Bronchial epithelial cell (primary cell): ENCODE data around the gene CA10. TPM values are rescaled to one million over a fixed set of nuclear protein-coding genes. Genes with fewer than 3 reads are reported as not detected.

Experiments
- DNase-seq: peaks from one replicate; pipeline ENCODE4 v3.0.0-alpha.2; 2010; ENCODE audit warnings: low read depth
- FAIRE-seq: peaks from 2 replicates; lab custom pipeline; 2011; peaks lifted over from hg19 to GRCh38; lab: Jason Lieb, UNC
- H3K27me3 ChIP-seq: 2 replicates; pipeline ENCODE4 v1.5.1; 2011; ENCODE audit warnings: low read length; ENCODE audit not compliant: control insufficient read depth, insufficient read depth
- H3K36me3 ChIP-seq: 2 replicates; pipeline ENCODE4 v1.5.1; 2011; ENCODE audit warnings: low read length; ENCODE audit not compliant: control insufficient read depth, insufficient read depth
- H3K4me3 ChIP-seq: 2 replicates; pipeline ENCODE4 v1.5.1; 2011; ENCODE audit warnings: mild to moderate bottlenecking, low read depth, low read length, control low read depth
- total RNA-seq: library from RNA; depleted of rRNA; stranded (reverse); fragments of >200 nt; gene quantifications from 2 replicates; pipeline ENCODE4 v1.2.1, GENCODE V29; 2014
- TF ChIP-seq, protein P1 (sequence below): IDR thresholded peaks from 2 replicates; pipeline ENCODE4 v1.5.1; 2011; ENCODE audit warnings: mild to moderate bottlenecking, moderate library complexity, low read length, control low read depth, inconsistent platforms; ENCODE audit not compliant: insufficient read depth, severe bottlenecking

Gene CA10
- total RNA-seq, 1 donor from 2014 or later = not detected

DNA sequence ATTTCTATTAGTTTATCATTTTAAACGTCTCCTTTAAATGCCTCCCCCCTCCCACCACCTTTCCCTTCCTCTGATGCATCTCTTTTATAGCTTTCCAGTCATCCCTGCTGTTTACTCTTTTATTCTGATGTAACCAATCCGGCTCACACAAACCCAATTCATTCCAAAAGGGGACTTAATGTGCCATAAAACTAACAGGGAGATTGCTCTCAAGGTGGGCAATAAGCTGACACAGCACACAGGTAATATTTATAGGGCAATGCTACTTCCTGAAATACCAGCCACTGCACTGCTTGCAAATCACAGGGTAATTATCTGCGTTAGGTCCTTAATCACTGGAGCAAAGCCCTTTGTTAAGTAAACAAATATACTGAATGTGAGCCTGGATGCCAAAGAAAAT is 23.3 kb upstream of the CA10 start:
- no peaks in the 10 kb centered on the region for H3K27me3 ChIP-seq
- DNase-seq (no peak), FAIRE-seq (no peak)
- no peaks in the 10 kb centered on the region for H3K36me3 ChIP-seq
- TF ChIP-seq, protein P1, sequence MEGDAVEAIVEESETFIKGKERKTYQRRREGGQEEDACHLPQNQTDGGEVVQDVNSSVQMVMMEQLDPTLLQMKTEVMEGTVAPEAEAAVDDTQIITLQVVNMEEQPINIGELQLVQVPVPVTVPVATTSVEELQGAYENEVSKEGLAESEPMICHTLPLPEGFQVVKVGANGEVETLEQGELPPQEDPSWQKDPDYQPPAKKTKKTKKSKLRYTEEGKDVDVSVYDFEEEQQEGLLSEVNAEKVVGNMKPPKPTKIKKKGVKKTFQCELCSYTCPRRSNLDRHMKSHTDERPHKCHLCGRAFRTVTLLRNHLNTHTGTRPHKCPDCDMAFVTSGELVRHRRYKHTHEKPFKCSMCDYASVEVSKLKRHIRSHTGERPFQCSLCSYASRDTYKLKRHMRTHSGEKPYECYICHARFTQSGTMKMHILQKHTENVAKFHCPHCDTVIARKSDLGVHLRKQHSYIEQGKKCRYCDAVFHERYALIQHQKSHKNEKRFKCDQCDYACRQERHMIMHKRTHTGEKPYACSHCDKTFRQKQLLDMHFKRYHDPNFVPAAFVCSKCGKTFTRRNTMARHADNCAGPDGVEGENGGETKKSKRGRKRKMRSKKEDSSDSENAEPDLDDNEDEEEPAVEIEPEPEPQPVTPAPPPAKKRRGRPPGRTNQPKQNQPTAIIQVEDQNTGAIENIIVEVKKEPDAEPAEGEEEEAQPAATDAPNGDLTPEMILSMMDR = no peak
- no peak overlapping the region for H3K4me3 ChIP-seq

DNA sequence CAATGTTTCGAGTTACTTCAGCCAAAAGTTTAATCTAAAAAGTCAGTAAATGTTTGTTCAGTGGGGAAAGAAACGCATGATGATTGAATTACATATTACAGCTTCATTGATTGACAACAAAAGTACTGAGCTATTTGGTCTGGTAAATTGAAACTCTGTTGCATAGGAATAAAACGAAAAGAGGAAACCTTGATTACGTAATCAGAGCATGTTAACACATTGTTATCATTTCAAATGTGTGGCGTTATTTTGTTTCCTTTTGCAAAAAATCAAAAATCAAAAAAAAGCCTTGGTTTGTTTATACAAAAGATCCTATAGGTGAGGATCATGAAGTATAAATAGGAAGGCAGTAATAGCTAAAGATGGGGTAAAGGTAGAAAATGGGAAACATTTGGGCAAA is 19.5 kb upstream of the CA10 start:
- no peak for FAIRE-seq

DNA sequence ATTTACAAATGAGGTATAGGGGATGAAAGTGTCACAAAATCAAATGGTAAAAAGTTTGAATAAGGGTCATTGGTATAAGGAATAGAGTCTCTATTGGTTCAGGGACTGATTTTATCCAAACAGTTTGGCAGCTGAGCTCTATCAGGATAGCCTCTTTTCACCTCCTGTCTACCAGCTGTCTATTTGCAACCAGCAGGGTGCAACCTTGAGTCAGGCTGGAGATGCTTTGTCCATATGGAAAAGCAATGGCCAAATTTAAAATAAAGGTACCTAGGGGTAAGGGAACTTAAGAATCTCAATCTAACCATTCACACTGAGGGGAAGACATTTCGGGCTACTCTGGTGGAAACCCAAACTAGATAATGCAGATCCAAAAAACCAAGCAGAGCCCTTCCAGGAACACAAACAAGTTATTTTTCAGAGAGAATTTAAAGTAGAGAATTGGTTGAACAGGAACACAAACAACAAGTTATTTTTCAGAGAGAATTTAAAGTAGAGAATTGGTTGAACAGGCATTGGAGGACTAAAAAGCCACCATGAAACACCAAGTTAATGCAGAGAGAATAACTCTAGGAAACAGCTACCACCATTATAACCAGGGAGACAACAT is 12.6 kb upstream of the CA10 start:
- H3K27me3 ChIP-seq = no peaks in the 10 kb centered on the region
- no peaks in the 10 kb centered on the region for H3K36me3 ChIP-seq
- TF ChIP-seq, protein P1 = peak; percentile 79
- H3K4me3 ChIP-seq = no peak overlapping the region
- DNase-seq = peak; percentile 46
- no peak for FAIRE-seq

More for the DNA sequence above, 19.5 kb upstream of the CA10 start:
- peak; percentile 3 for DNase-seq
- H3K4me3 ChIP-seq = no peak overlapping the region
- H3K27me3 ChIP-seq = no peaks in the 10 kb centered on the region
- no peaks in the 10 kb centered on the region for H3K36me3 ChIP-seq
- TF ChIP-seq, protein P1 = no peak

DNA sequence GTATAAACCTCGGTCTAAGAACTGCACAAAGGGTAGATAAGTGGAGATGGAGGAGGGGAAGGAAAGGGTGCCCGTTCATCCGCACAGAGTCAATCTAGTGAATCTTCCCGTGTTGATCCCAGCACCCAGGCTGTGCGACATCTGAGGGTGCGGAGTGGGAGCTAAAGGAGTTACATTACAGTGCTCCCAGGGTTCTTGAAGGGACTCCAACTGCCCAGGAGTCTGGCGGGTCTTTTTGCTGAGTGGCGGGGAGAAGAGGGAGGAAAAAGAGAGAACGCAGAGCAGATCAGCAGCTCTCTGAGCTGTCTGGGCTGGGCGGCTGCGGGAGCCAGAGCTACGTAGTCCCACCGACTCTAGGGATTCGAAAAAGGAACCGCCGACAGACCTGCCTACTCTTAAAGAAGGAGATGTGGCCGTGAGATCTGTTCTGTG is 1.6 kb upstream of the CA10 start:
- H3K36me3 ChIP-seq = no peaks in the 10 kb centered on the region
- DNase-seq (no peak), FAIRE-seq (no peak)
- H3K27me3 ChIP-seq = peaks cover 29% of the 10 kb centered on the region
- H3K4me3 ChIP-seq = no peak overlapping the region
- TF ChIP-seq, protein P1 = no peak

DNA sequence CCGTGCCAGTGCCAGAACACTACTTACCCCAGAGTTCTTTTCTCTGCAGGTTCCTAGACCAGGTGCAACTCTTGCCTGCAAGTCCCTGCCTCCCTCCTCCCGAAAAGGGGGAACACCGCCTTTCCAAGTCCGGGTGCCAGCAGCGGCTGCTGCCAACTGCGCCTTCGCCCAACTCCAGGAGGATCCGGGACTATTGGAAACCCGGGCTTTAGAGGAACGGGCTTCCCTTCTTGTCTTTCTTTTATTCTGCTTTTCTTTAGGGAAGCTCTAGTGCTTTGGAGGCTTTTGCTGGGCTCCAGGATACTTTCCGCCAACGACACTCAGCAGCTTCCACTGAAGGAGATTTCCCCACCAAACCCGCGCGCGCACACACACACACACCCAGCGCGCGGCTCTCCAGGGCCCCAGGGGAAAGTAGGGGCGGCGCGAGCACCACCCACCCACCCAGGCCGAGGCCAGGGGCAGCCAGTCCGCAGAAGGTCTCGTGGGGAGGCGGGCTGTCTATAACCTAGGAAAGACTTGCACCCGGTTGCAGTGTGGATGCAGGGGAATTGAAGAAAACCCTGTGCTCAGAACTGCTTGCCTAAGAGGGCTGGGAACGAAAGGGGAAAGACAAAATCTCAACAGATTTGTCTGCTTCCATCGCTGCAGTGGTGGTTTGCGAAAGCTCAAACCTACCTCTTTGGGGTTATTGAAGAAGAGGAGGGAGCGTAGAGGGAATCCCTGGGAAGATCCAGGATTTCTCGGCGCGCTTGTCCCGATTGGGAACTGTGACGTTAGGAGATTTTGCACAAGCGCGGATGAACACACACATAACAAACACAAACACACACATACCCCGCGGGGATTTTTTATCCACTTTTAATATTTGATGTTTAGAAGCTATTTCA is 977 bp upstream of the CA10 start:
- DNase-seq (no peak), FAIRE-seq (no peak)
- Histone ChIP-seq H3K36me3 (no peaks in the 10 kb centered on the region), H3K4me3 (no peak overlapping the region), H3K27me3 (peaks cover 29% of the 10 kb centered on the region)
- TF ChIP-seq, protein P1 = no peak
